ENCODE results near the gene HPN.

Gene HPN

DNA sequence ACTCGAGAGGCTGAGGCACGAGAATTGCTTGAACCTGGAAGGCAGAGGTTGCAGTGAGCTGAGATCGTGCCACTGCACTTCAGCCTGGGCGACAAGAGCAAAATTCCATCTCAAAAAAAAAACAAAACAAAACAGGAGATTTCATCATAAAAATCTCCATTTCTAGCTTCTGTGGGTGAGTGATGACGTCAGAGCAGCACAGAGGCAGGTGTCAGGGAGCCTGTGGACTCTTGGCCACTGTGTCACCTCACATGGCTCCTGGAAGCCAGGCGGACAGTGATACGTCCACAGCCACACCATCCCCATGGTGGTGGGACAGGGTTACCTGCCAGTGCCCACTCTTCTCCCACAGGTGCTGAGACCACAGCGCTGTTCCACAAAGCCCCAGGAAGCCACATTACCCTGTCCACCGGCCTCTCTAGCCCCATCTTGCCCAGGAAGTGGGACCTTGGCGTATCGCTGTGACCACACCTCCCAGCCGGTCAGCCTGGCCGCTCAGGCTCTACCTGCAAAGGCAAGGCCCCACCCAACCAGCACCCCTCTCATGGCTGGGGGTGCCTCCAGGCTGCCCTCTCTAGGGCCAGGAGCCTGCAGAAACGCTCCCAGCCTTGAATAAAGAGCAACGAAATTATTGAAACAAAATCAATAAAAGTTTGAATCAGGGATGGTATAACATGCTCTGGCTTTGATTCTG is 71.6 kb downstream of the HPN start:
- POLR2A ChIA-PET: no interaction called here
- Histone ChIP-seq H3K36me3 (ENCODE audit: control insufficient read depth in 4 of 4, insufficient read depth in 4 of 4, low read length in 3 of 4) (no peaks in the 10 kb centered on the region), H3K27me3 (replicated peaks in 2 of 5; ENCODE audit: control insufficient read depth in 4 of 5, insufficient read depth in 5 of 5, low read length in 4 of 5) (no peaks in the 10 kb centered on the region), H3K4me1 (ENCODE audit: control extremely low read depth in 1 of 4, control insufficient read depth in 4 of 4, insufficient read depth in 4 of 4, low read length in 3 of 4) (peaks cover 0 to 47% (median 20%) of the 10 kb centered on the region in 4 experiments), H3K4me3 (ENCODE audit: control insufficient read depth in 1 of 7, extremely low read depth in 1 of 7, insufficient read depth in 4 of 7, low read depth in 2 of 7, low read length in 6 of 7) (no peak overlapping the region), H3K27ac (ENCODE audit: insufficient read depth in 1 of 2, low read depth in 1 of 2, low read length in 2 of 2, poor library complexity in 1 of 2, severe bottlenecking in 2 of 2) (no peak overlapping the region), H3K9me3 (ENCODE audit: control extremely low read depth in 1 of 5, control insufficient read depth in 4 of 5, insufficient read depth in 2 of 5, low read depth in 1 of 5, low read length in 4 of 5) (no peaks in the 10 kb centered on the region)
- CTCF ChIA-PET: interaction anchor here (0.9 to 3.5 kb wide), 4 partner anchors 12 to 23 kb away, joined by 3 to 24 read pairs (median 7); partner anchors contain the start of gene LGI4
- DNase-seq: no peak
- WGBS (ENCODE audit: insufficient coverage): 95% methylated on average over 10 of the region's 15 CpGs

GRCh38 chr19:35114353-35115176 is 73.0 kb downstream of the HPN start:
- H3K4me3 ChIP-seq (ENCODE audit: control insufficient read depth in 1 of 7, extremely low read depth in 1 of 7, insufficient read depth in 4 of 7, low read depth in 2 of 7, low read length in 6 of 7): peak overlapping the region in 6 of 7 experiments; percentile 36 to 73 (median 54)
- POLR2A ChIA-PET: no interaction called here
- H3K4me1 ChIP-seq (ENCODE audit: control extremely low read depth in 1 of 4, control insufficient read depth in 4 of 4, insufficient read depth in 4 of 4, low read length in 3 of 4): peaks cover 1 to 59% (median 32%) of the 10 kb centered on the region in 4 experiments
- DNase-seq: peak; percentile 82 to 88 (median 83)
- CTCF ChIA-PET: interaction anchor here (0.9 to 3.3 kb wide), 11 partner anchors 9 to 152 kb away, joined by 3 to 54 read pairs (median 3); partner anchors contain the start of genes FXYD7 and LGI4
- H3K27me3 ChIP-seq (replicated peaks in 2 of 5; ENCODE audit: control insufficient read depth in 4 of 5, insufficient read depth in 5 of 5, low read length in 4 of 5): no peaks in the 10 kb centered on the region
- 3% methylated on average over 17 of the region's 23 CpGs for WGBS (ENCODE audit: insufficient coverage)
- H3K27ac ChIP-seq (ENCODE audit: insufficient read depth in 1 of 2, low read depth in 1 of 2, low read length in 2 of 2, poor library complexity in 1 of 2, severe bottlenecking in 2 of 2): no peak overlapping the region
- H3K9me3 ChIP-seq (ENCODE audit: control extremely low read depth in 1 of 5, control insufficient read depth in 4 of 5, insufficient read depth in 2 of 5, low read depth in 1 of 5, low read length in 4 of 5): no peaks in the 10 kb centered on the region
- no peaks in the 10 kb centered on the region for H3K36me3 ChIP-seq (ENCODE audit: control insufficient read depth in 4 of 4, insufficient read depth in 4 of 4, low read length in 3 of 4)

- Histone ChIP-seq H3K27ac (ENCODE audit: insufficient read depth in 1 of 2, low read depth in 1 of 2, low read length in 2 of 2, poor library complexity in 1 of 2, severe bottlenecking in 2 of 2) (no peak within 1 kb of the TSS), H3K4me3 (ENCODE audit: control insufficient read depth in 1 of 7, extremely low read depth in 1 of 7, insufficient read depth in 4 of 7, low read depth in 2 of 7, low read length in 6 of 7) (peak within 1 kb of the TSS in 6 of 7 experiments; percentile 36 to 73 (median 54)), H3K27me3 (replicated peaks in 2 of 5; ENCODE audit: control insufficient read depth in 4 of 5, insufficient read depth in 5 of 5, low read length in 4 of 5) (no peaks in the 10 kb centered on the region), H3K36me3 (ENCODE audit: control insufficient read depth in 4 of 4, insufficient read depth in 4 of 4, low read length in 3 of 4) (no peaks in the 10 kb centered on the region), H3K4me1 (ENCODE audit: control extremely low read depth in 1 of 4, control insufficient read depth in 4 of 4, insufficient read depth in 4 of 4, low read length in 3 of 4) (peaks cover 1 to 58% (median 31%) of the 10 kb centered on the region in 4 experiments), H3K9me3 (ENCODE audit: control extremely low read depth in 1 of 5, control insufficient read depth in 4 of 5, insufficient read depth in 2 of 5, low read depth in 1 of 5, low read length in 4 of 5) (no peaks in the 10 kb centered on the region)
- DNase-seq: no peak
- ChIA-PET CTCF (interaction anchor here (0.9 to 3.3 kb wide), 13 partner anchors 8 to 151 kb away, joined by 3 to 54 read pairs (median 3); partner anchors contain the start of genes FXYD7 and LGI4), POLR2A (no interaction called here)
- 92% methylated on average over 7 of the region's 14 CpGs for WGBS (ENCODE audit: insufficient coverage)
Measured at GRCh38 chr19:35115177-35115951, 73.8 kb downstream of the HPN start, which contains the start of gene FXYD3. FXYD3 (plus strand) TSS chr19:35115823; CDS start chr19:35119377, 3,554 bp downstream.
